Upper lobe of right lung (tissue), 1 donor: Measurements from ENCODE around the gene MLLT6. TPM values are rescaled to one million over a fixed set of nuclear protein-coding genes. Genes with fewer than 3 reads are reported as not detected.

Experiments used
- ATAC-seq: fragments of 200-7000 bp; cut with Tn5 transposase; one replicate; pipeline ENCODE4 v1.9.1; 2020; ENCODE audit warnings: mild to moderate bottlenecking, moderate library complexity
- DNase-seq: peaks from one replicate; pipeline ENCODE4 v3.0.0-alpha.2; 2020
- H3K27ac ChIP-seq: fragments of 200-600 bp; one replicate; pipeline ENCODE4 v1.8.0; 2022
- H3K27me3 ChIP-seq: fragments of 200-600 bp; one replicate; pipeline ENCODE4 v1.8.0; 2022; ENCODE audit warnings: mild to moderate bottlenecking
- H3K36me3 ChIP-seq: fragments of 200-600 bp; one replicate; pipeline ENCODE4 v1.8.0; 2022
- H3K4me1 ChIP-seq: fragments of 200-600 bp; one replicate; pipeline ENCODE4 v1.8.0; 2022
- H3K4me3 ChIP-seq: fragments of 200-600 bp; one replicate; pipeline ENCODE4 v1.8.0; 2022; ENCODE audit warnings: mild to moderate bottlenecking
- H3K9me3 ChIP-seq: fragments of 200-600 bp; one replicate; pipeline ENCODE4 v1.8.0; 2022
- intact Hi-C: fragments of 100-400 bp; cut with DNase I; formaldehyde crosslinking; loops from one replicate; pipeline ENCODE4 v1.11.0; 2022
- total RNA-seq: library from RNA; stranded (reverse); fragmentation: NEBNext Ultra II Directional; extraction: Animal tissue kit (Norgen Biotek cat#: 25700); gene quantifications from one replicate; pipeline ENCODE4 v1.2.1, GENCODE V29; 2021
- TF ChIP-seq, protein P1 (sequence below): fragments of 200-600 bp; IDR thresholded peaks from one replicate; pipeline ENCODE4 v1.8.0; 2022; ENCODE audit warnings: antibody characterized with exemption
- donor health status: DM: no; HTN: yes; CAD: no; lungs with severe emphysema.

The MLLT6 gene
- total RNA-seq, 1 donor from 2014 or later: 133 TPM

- Histone ChIP-seq H3K27ac (no peak overlapping the region), H3K27me3 (no peaks in the 10 kb centered on the region), H3K4me3 (no peak overlapping the region), H3K4me1 (no peaks in the 10 kb centered on the region), H3K9me3 (no peaks in the 10 kb centered on the region), H3K36me3 (peaks cover 89% of the 10 kb centered on the region)
- TF ChIP-seq, protein P1, sequence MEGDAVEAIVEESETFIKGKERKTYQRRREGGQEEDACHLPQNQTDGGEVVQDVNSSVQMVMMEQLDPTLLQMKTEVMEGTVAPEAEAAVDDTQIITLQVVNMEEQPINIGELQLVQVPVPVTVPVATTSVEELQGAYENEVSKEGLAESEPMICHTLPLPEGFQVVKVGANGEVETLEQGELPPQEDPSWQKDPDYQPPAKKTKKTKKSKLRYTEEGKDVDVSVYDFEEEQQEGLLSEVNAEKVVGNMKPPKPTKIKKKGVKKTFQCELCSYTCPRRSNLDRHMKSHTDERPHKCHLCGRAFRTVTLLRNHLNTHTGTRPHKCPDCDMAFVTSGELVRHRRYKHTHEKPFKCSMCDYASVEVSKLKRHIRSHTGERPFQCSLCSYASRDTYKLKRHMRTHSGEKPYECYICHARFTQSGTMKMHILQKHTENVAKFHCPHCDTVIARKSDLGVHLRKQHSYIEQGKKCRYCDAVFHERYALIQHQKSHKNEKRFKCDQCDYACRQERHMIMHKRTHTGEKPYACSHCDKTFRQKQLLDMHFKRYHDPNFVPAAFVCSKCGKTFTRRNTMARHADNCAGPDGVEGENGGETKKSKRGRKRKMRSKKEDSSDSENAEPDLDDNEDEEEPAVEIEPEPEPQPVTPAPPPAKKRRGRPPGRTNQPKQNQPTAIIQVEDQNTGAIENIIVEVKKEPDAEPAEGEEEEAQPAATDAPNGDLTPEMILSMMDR: no peak
- intact Hi-C loops: no loop called here
- DNase-seq (no peak), ATAC-seq (no peak)
These were observed 14.3 kb downstream of the MLLT6 start for GRCh38 chr17:38719289-38719942.

DNA sequence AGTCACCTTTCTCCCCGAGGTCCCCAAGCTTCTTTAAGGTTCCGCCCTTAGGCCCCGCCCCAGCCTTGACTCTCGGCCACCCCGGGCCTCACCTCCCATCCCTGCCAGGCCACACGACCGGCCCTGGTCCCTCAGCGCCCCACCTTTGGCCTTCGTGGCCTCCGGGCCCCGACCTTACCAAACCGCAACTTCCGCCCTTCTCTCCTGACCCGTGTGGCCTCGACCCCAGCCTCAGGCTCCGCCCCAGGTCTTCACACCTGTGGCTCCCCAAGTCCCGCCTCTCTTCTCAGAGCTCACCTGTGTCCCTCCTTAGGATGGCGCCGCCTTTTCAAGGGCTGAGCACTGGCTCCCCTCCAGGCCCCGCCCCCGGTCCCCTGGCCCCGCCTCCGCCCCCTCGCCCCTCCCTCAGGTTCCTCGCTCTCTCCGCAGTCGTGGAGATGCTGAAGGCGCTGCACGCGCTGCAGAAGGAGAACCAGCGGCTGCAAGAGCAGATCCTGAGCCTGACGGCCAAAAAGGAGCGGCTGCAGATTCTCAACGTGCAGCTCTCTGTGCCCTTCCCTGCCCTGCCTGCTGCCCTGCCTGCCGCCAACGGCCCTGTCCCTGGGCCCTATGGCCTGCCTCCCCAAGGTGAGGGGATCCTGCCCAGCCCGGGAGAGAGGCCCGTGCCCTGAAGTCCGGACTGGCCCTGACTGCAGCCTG, 15.0 kb downstream of the MLLT6 start:
- Histone ChIP-seq H3K27me3 (no peaks in the 10 kb centered on the region), H3K4me1 (no peaks in the 10 kb centered on the region), H3K36me3 (peaks cover 88% of the 10 kb centered on the region), H3K27ac (no peak overlapping the region), H3K9me3 (no peaks in the 10 kb centered on the region), H3K4me3 (no peak overlapping the region)
- DNase-seq: no peak
- ATAC-seq: no peak
- intact Hi-C loops: no loop called here
- TF ChIP-seq, protein P1: no peak

DNA sequence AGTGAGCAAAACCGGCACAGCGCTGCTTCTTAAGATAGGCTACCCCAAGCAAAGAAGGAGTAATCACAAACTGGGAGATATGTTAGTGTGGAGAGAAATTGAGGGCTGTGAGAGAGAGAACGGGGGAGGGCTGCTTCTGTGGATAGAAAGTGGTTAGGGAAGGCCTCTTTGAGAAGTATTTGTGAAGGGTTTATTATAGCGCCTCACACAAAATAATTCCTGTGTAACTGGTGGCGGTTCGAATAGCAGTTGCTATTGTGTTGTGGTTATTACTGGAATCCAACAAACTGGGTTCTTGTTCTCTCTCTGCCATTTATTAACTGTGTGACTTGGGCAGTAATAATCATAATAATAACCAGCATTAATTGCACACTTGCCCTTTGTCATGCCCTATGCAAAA, 15.9 kb downstream of the MLLT6 start:
- intact Hi-C loops: no loop called here
- ATAC-seq (no peak), DNase-seq (no peak)
- Histone ChIP-seq H3K4me3 (no peak overlapping the region), H3K9me3 (no peaks in the 10 kb centered on the region), H3K36me3 (peaks cover 81% of the 10 kb centered on the region), H3K4me1 (no peaks in the 10 kb centered on the region), H3K27me3 (no peaks in the 10 kb centered on the region), H3K27ac (no peak overlapping the region)
- TF ChIP-seq, protein P1: no peak

DNA sequence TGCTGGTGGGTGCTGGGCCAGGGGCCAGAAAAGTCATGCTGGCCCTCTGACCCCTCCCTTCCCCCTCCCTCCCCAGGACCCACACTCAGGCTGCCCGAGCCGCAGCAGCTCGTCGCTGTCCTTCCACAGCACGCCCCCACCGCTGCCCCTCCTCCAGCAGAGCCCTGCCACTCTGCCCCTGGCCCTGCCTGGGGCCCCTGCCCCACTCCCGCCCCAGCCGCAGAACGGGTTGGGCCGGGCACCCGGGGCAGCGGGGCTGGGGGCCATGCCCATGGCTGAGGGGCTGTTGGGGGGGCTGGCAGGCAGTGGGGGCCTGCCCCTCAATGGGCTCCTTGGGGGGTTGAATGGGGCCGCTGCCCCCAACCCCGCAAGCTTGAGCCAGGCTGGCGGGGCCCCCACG, 16.7 kb downstream of the MLLT6 start:
- Histone ChIP-seq H3K4me3 (no peak overlapping the region), H3K27me3 (no peaks in the 10 kb centered on the region), H3K27ac (no peak overlapping the region), H3K9me3 (no peaks in the 10 kb centered on the region), H3K4me1 (no peaks in the 10 kb centered on the region), H3K36me3 (peaks cover 73% of the 10 kb centered on the region)
- intact Hi-C loops: no loop called here
- DNase-seq (no peak), ATAC-seq (no peak)
- TF ChIP-seq, protein P1: no peak

DNA sequence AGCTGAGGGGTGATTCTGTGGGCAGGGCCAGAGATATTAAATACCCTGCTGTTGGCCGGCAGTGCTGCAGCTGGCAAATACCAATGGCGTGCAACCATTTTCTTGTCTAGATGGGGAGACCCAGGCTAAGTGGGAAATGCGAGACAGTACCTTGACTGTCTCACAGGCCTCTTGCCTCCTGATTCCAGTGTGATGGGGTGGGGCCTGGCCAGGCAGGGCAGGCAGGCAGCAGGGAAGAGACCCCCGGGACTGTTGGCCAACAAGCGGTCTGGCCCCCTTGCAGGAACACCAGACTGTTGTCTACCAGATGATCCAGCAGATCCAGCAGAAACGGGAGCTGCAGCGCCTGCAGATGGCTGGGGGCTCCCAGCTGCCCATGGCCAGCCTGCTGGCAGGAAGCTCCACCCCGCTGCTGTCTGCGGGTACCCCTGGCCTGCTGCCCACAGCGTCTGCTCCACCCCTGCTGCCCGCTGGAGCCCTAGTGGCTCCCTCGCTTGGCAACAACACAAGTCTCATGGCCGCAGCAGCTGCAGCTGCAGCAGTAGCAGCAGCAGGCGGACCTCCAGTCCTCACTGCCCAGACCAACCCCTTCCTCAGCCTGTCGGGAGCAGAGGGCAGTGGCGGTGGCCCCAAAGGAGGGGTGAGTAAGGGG, 19.4 kb downstream of the MLLT6 start:
- DNase-seq (no peak), ATAC-seq (peak; percentile 23)
- H3K36me3 ChIP-seq: peaks cover 52% of the 10 kb centered on the region
- H3K27me3 ChIP-seq: no peaks in the 10 kb centered on the region
- no peak overlapping the region for H3K27ac ChIP-seq
- peaks cover 17% of the 10 kb centered on the region for H3K4me1 ChIP-seq
- H3K9me3 ChIP-seq: no peaks in the 10 kb centered on the region
- no peak overlapping the region for H3K4me3 ChIP-seq
- TF ChIP-seq, protein P1: no peak
- intact Hi-C loops: no loop called here
